A549 treated with AZD9567 at 1 μM for 4 hours (cell line): ENCODE data around the gene COX4I1. TPM values are rescaled to one million over a fixed set of nuclear protein-coding genes. Genes with fewer than 3 reads are reported as not detected.

ENCODE experiments used
- total RNA-seq: library from RNA; stranded (reverse); fragments of 200-300 nt; extraction: Qiagen RNA extraction; gene quantifications from 5 replicates; pipeline ENCODE4 v1.2.3, GENCODE V29; 2022; ENCODE audit not compliant: insufficient read depth

Gene COX4I1
- 806 to 830 TPM (median 811 TPM) in 5 replicates for total RNA-seq

DNA sequence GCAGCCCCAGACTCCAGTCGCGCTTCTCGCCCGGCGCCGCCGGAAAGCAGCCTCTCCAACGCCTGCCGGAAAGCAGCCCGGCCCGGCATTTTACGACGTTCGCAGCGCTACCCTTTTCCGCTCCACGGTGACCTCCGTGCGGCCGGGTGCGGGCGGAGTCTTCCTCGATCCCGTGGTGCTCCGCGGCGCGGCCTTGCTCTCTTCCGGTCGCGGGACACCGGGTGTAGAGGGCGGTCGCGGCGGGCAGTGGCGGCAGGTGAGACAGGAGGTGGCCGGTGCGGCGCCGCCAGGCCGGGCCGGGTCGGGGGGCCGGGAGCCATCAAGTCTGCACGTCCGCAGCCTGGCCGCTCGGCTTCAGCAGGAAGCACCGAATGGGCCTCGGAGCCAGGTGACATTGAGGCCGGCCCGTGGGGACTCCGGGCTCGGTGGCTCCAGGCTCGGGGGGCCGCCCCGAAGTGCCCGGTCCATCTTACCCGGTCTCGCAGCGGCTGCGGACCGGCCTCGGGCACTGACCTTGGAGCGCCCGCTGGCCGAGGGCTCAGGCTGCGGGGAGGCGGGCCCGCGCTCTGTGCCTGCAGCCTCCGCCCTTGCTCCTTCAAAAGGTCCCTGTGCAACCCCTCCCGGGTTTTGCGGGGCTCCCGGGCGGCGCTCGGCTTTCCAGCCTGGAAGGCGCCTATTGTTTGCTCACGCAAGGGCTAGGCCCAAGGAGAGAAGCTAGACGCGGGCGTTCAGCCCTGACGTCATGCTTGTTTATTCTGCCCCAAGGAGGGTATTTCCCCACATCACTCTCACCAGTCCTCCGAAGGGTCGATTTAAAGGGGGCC lies at the start of gene COX4I1, which contains the start of gene EMC8:
Gene COX4I1 (plus strand): TSS at position 199 of the 824 bp plus-strand sequence. CDS start 1,511 bp downstream, outside the sequence.
Gene EMC8 (minus strand): TSS at position 48 of the 824 bp plus-strand sequence. CDS start 249 bp downstream, outside the sequence.

GRCh38 chr16:85750827-85751697 lies 48.4 kb upstream of the COX4I1 start, which contains the start of gene C16orf74:
Gene C16orf74, minus strand, starts transcription at chr16:85751096. Its CDS starts 15,879 bp downstream, at chr16:85735217.

Other genes with a start within 250 kb of the COX4I1 start
- 16.8 to 23.0 TPM (median 20.1 TPM) in 5 replicates for gene GSE1, start 186.4 kb upstream of the COX4I1 start, total RNA-seq
- gene GINS2, start 110.7 kb upstream of the COX4I1 start, total RNA-seq, result 28.6 to 32.0 TPM (median 30.9 TPM) in 5 replicates
- gene C16orf74, start 48.6 kb upstream of the COX4I1 start, total RNA-seq, result 11.0 to 16.3 TPM (median 13.0 TPM) in 5 replicates
- 69.0 to 74.6 TPM (median 73.8 TPM) in 5 replicates for gene EMC8, start 151 bp upstream of the COX4I1 start, total RNA-seq
- 0.26 to 0.31 TPM (median 0.28 TPM) in 4 of 5 replicates, not detected in the other for gene IRF8, start 99.5 kb downstream of the COX4I1 start, total RNA-seq